Panc1 (cell line): Measurements from ENCODE around the gene CTDP1. TPM values are rescaled to one million over a fixed set of nuclear protein-coding genes. Genes with fewer than 3 reads are reported as not detected.

Source experiments
- ATAC-seq: fragments of 200-7000 bp; cut with Tn5 transposase; 2 replicates; pipeline ENCODE4 v1.9.1; 2020; ENCODE audit warnings: mild to moderate bottlenecking, moderate library complexity
- BruUV-seq: library from RNA; stranded (reverse); fragments of 400-500 nt; replicated peaks from 2 replicates; lab custom pipeline; 2021; lab: Mats Ljungman, UMichigan
- CTCF ChIA-PET: fragments of 300-600 bp; sonication (Branson Sonifier 250); formaldehyde crosslinking; loops from one replicate; lab custom pipeline; 2022; ENCODE audit warnings: antibody characterized with exemption; lab: Charles Lee
- POLR2A ChIA-PET: fragments of 300-600 bp; sonication (Branson Sonifier 250); formaldehyde crosslinking; loops from one replicate; lab custom pipeline; 2022; ENCODE audit warnings: antibody characterized with exemption; lab: Charles Lee
- DNase-seq: peaks from one replicate; pipeline ENCODE4 v3.0.0-alpha.2; 2010; ENCODE audit warnings: low read depth, low spot score
- H3K27ac ChIP-seq: 2 replicates; pipeline ENCODE4 v1.5.1; 2011; ENCODE audit warnings: mild to moderate bottlenecking, low read length, inconsistent platforms
- H3K27me3 ChIP-seq: fragments of 200-500 bp; sonication (Bioruptor generic); 2 replicates; pipeline ENCODE4 v1.6.0; 2014; ENCODE audit warnings: low read length, inconsistent platforms; ENCODE audit not compliant: control insufficient read depth, insufficient read depth
- H3K36me3 ChIP-seq: fragments of 200-500 bp; sonication (Bioruptor generic); 2 replicates; pipeline ENCODE4 v1.5.1; 2014; ENCODE audit warnings: inconsistent platforms, mild to moderate bottlenecking, low read length, moderate library complexity; ENCODE audit not compliant: control insufficient read depth, insufficient read depth
- H3K4me1 ChIP-seq: 2 replicates; pipeline ENCODE4 v1.5.1; 2011; ENCODE audit warnings: inconsistent platforms, mild to moderate bottlenecking, low read length, moderate library complexity; ENCODE audit not compliant: control insufficient read depth, insufficient read depth
- H3K4me3 ChIP-seq, 2 experiments: 2 replicates each; pipeline ENCODE4 v1.5.1; 2011 to 2012; ENCODE audit warnings: low read depth in 2 of 2, low read length in 2 of 2, mild to moderate bottlenecking in 2 of 2, inconsistent platforms in 1 of 2, moderate library complexity in 1 of 2
- H3K9me3 ChIP-seq: fragments of 200-500 bp; sonication (Bioruptor generic); 2 replicates; pipeline ENCODE4 v1.5.1; 2014; ENCODE audit warnings: low read depth, mild to moderate bottlenecking, inconsistent platforms, low read length, moderate library complexity; ENCODE audit not compliant: control insufficient read depth, insufficient read depth
- POLR2AphosphoS5 ChIP-seq: IDR thresholded peaks from 2 replicates; pipeline ENCODE4 v1.6.1; 2012; ENCODE audit warnings: mild to moderate bottlenecking, low read depth, low read length, moderate library complexity
- SIN3A ChIP-seq: IDR thresholded peaks from 2 replicates; pipeline ENCODE4 v1.6.1; 2012; ENCODE audit warnings: low read depth, mild to moderate bottlenecking, low read length, moderate library complexity, borderline replicate concordance; ENCODE audit not compliant: insufficient read depth
- TCF7L2 ChIP-seq: IDR thresholded peaks from 2 replicates; pipeline ENCODE4 v1.6.1; 2011; ENCODE audit warnings: mild to moderate bottlenecking, low read depth, low read length, inconsistent platforms
- in situ Hi-C: cut with HindIII; loops from 2 replicates; pipeline ENCODE4 v1.10.0; 2016; ENCODE audit warnings: low sequenced_read_pairs, low pct_unique_long_range_greater_than_20kb
- intact Hi-C: fragments of 100-400 bp; cut with micrococcal nuclease; formaldehyde crosslinking; loops from one replicate; pipeline ENCODE4 v1.10.0; 2022; ENCODE audit not compliant: unreplicated experiment
- total RNA-seq: library from RNA; stranded (reverse); gene quantifications from one replicate; pipeline ENCODE4 v1.2.1, GENCODE V29; 2021; ENCODE audit not compliant: unreplicated experiment
- TF ChIP-seq, protein P1 (sequence below), 2 experiments: IDR thresholded peaks; 2 replicates each; pipeline ENCODE4 v1.6.1; 2011 to 2012; ENCODE audit warnings: low read depth in 2 of 2, control low read depth in 1 of 2, low read length in 1 of 2, mild to moderate bottlenecking in 1 of 2, moderate library complexity in 1 of 2; ENCODE audit not compliant: insufficient read depth in 1 of 2
- TF ChIP-seq, protein P2 (sequence below): fragments of 450-650 bp; IDR thresholded peaks from 2 replicates; pipeline ENCODE4 v1.5.1; 2017; ENCODE audit warnings: mild to moderate bottlenecking

CTDP1 gene
- total RNA-seq, 1 experiment from 2014 or later, result 52.8 TPM

DNA sequence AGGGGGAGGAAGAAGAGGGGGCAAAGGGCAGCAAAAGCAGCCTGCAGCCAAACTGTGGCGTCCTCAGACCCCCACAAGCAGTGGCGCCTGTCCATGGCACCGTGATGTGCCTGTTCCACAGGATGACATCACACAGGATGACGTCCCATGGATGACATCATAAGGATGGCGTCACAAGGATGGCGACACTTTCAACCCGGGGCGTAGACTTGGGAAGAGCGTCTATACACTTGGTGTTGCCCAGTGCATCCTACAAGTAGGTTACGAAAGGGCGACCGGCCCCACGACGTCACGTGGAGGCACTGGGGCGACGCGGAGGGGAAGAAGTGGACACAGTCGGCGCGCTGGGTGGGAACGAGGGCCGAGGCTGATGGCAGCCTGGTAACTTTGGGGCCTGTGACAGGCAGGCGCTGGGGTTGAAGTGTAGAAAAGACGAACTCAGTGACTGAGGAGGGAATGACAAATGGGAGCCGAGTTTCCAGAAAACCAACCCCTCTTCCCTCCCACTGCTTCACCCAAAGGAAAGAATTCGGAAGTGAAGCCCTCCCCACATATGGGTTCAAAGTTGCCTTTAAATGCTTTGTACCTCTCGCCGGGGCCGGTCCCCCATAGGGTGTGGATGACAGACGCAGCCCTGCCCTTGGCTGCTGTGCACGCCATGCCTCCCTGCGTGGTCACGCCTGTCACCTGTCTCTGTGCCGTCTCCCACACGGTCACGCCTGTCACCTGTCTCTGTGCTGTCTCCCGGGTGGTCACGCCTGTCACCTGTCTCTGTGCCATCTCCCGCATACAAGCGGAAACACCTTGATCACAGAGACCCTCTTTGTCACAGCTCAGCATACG is 104.7 kb downstream of the CTDP1 start:
- no peak for ATAC-seq
- no peaks in the 10 kb centered on the region for H3K4me1 ChIP-seq
- CTCF ChIA-PET, result no interaction called here
- H3K4me3 ChIP-seq, result no peak overlapping the region
- peaks cover 14% of the 10 kb centered on the region; the same call in 1 of the 2 replicates for H3K27me3 ChIP-seq
- in situ Hi-C loops, result no loop called here
- POLR2A ChIA-PET, result no interaction called here
- DNase-seq, result no peak
- intact Hi-C loops, result no loop called here
- H3K9me3 ChIP-seq, result no peaks in the 10 kb centered on the region
- H3K27ac ChIP-seq, result no peak overlapping the region
- TF ChIP-seq, protein P1, sequence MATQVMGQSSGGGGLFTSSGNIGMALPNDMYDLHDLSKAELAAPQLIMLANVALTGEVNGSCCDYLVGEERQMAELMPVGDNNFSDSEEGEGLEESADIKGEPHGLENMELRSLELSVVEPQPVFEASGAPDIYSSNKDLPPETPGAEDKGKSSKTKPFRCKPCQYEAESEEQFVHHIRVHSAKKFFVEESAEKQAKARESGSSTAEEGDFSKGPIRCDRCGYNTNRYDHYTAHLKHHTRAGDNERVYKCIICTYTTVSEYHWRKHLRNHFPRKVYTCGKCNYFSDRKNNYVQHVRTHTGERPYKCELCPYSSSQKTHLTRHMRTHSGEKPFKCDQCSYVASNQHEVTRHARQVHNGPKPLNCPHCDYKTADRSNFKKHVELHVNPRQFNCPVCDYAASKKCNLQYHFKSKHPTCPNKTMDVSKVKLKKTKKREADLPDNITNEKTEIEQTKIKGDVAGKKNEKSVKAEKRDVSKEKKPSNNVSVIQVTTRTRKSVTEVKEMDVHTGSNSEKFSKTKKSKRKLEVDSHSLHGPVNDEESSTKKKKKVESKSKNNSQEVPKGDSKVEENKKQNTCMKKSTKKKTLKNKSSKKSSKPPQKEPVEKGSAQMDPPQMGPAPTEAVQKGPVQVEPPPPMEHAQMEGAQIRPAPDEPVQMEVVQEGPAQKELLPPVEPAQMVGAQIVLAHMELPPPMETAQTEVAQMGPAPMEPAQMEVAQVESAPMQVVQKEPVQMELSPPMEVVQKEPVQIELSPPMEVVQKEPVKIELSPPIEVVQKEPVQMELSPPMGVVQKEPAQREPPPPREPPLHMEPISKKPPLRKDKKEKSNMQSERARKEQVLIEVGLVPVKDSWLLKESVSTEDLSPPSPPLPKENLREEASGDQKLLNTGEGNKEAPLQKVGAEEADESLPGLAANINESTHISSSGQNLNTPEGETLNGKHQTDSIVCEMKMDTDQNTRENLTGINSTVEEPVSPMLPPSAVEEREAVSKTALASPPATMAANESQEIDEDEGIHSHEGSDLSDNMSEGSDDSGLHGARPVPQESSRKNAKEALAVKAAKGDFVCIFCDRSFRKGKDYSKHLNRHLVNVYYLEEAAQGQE (IDR thresholded peaks at IDR 0.05; ENCODE audit: insufficient read depth in 1 of 2, low read depth in 2 of 2, low read length in 1 of 2), result no peak
- TF ChIP-seq TCF7L2 (no peak), SIN3A (no peak), POLR2AphosphoS5 (no peak)
- TF ChIP-seq, protein P2, sequence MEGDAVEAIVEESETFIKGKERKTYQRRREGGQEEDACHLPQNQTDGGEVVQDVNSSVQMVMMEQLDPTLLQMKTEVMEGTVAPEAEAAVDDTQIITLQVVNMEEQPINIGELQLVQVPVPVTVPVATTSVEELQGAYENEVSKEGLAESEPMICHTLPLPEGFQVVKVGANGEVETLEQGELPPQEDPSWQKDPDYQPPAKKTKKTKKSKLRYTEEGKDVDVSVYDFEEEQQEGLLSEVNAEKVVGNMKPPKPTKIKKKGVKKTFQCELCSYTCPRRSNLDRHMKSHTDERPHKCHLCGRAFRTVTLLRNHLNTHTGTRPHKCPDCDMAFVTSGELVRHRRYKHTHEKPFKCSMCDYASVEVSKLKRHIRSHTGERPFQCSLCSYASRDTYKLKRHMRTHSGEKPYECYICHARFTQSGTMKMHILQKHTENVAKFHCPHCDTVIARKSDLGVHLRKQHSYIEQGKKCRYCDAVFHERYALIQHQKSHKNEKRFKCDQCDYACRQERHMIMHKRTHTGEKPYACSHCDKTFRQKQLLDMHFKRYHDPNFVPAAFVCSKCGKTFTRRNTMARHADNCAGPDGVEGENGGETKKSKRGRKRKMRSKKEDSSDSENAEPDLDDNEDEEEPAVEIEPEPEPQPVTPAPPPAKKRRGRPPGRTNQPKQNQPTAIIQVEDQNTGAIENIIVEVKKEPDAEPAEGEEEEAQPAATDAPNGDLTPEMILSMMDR, result no peak
- no TSS peak for BruUV-seq
- H3K36me3 ChIP-seq, result no peaks in the 10 kb centered on the region

DNA sequence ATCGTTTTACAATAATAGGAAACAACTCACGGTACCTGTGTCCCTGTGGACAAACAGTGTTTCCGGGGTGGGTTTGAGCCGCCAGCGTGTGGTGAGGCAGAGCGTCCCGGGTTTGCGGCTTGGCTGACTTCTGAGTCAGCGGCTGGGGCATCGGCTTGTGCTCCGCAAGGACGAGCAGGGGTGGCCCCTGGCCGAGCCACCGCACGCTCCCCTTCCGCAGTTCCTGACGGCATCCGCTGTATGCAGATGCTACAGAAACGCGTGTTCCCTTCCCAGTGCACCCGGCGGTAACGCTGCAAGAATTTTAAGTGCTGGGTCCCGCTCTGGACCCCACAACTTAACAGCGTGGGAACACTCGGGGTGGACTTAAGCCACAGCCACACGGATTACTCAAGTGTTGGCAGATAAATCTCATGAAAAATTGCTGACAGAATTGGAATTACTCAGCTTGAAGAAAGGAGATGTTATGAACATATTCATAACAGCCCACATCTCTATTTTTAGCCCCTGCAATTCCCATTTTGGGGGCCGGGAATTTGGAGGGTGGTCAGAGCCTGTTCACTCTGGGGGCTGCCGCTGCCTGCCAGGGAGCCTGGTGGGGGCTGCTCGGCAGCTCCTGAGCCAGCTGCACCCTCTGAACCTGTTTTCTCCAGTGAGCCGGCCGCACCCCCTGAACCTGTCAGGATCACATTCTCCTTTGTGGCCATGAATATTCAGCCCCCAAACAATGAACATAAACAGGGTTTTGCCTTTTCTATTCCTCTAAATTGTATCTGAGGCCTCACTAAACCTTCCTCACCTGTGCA is 105.6 kb downstream of the CTDP1 start:
- TF ChIP-seq, protein P1 (IDR thresholded peaks at IDR 0.05; ENCODE audit: insufficient read depth in 1 of 2, low read depth in 2 of 2, low read length in 1 of 2), result no peak
- no peak for TF ChIP-seq SIN3A
- TF ChIP-seq, protein P2, result no peak
- no peak for TF ChIP-seq POLR2AphosphoS5
- no peak for TF ChIP-seq TCF7L2
- ChIA-PET POLR2A (no interaction called here), CTCF (no interaction called here)
- H3K27ac ChIP-seq, result no peak overlapping the region
- peaks cover 15% of the 10 kb centered on the region; the same call in 1 of the 2 replicates for H3K27me3 ChIP-seq
- H3K36me3 ChIP-seq, result no peaks in the 10 kb centered on the region
- H3K9me3 ChIP-seq, result no peaks in the 10 kb centered on the region
- BruUV-seq, result no TSS peak
- ATAC-seq (no peak), DNase-seq (no peak)
- no peaks in the 10 kb centered on the region for H3K4me1 ChIP-seq
- in situ Hi-C loops, result no loop called here
- intact Hi-C loops, result no loop called here
- no peak overlapping the region for H3K4me3 ChIP-seq
